ENCODE data around the gene HIVEP3.
"Not testable (repeated sequence)": the region's sequence is repeated elsewhere in the genome, so short reads cannot be mapped to it uniquely, and the experiment has no call there.

The HIVEP3 gene

GRCh38 chr1:41918450-41919043 is at the start of gene HIVEP3:
HIVEP3 (minus strand) TSS chr1:41918922.
- peak; percentile 75 for DNase-seq (ENCODE audit: low spot score)

DNA sequence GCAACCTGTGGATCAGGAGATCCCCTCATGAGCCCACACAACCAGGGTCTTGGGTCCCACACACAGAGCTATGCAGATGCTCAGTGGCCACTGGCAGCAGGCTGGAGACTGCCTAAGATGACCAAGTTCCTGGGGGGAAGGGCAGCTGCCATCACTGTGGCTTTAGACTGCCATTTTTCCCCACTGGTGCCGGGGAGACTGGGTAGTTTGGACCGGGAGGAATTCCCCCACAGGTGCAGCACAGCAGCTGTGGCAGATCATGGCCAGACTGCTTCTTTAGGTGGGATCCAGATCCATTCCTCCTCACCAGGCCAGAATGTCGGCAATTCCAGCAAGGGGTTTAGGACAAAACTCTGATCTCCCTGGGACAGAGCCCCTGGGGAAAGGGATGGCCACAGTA is 45.7 kb upstream of the HIVEP3 start:
- DNase-seq (ENCODE audit: low spot score), result no peak

- DNase-seq (ENCODE audit: low spot score), result no peak
Observed at GRCh38 chr1:41963636-41964035, 44.9 kb upstream of the HIVEP3 start.

- no peak for DNase-seq (ENCODE audit: low spot score)
Observed at GRCh38 chr1:41958015-41958673, 39.4 kb upstream of the HIVEP3 start.

- no peak for DNase-seq (ENCODE audit: low spot score)
Observed at GRCh38 chr1:41957568-41957967, 38.8 kb upstream of the HIVEP3 start.

DNA sequence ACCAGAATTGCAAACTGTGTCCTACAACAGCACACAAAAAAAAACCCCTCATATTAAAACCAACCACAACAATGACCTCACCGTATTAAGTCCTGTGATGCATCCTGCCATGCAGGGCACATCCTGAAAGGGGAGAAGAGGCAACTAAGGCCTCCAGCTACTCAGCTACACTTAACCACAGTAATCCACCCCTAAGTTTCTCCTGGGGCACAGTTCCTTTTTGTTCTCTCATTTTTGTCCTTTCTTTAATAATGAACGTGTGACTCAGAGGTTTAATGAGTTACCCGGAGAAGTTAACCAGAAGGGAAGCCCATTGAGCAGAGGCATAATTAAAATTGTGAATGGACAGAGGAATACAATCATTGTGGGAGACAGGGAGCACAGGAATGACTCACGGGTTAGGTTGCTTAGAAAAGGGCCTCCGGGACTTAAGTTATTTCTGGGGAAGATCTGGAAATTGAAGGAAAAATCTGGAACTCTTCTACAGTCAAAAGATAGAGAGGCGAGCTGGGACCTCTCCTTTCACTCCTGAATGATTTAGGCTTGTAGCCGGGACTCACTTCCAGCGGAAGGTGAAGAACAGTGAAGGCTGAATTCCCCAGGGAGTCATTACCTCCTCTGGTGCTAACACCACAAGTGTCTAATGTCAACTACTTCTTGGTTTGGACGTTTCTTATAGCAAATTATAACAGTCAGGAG is 36.9 kb upstream of the HIVEP3 start:
- DNase-seq (ENCODE audit: low spot score), result no peak

DNA sequence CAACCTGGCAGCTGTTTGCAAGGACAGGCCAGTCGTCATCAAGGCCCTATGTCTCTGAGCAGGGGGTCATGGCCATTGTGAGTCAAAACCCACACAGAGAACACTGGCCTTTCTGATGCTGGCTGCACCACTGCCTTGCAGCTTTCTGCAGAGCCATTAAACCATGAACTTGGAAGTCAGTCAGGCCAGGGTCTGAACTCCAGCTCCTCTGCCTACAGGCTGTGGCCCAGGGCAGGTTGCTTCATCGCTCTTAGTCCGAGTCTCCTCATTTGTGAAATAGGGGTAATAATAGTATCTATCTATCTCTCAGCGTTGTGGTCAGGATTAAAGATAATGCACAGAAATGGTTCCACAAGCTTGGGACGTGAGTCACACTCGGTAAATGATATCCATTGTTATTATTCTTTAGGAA is 35.8 kb upstream of the HIVEP3 start:
- DNase-seq (ENCODE audit: low spot score), result no peak

- DNase-seq (ENCODE audit: low spot score), result no peak
Observed at GRCh38 chr1:41953291-41953690, 34.6 kb upstream of the HIVEP3 start.

DNA sequence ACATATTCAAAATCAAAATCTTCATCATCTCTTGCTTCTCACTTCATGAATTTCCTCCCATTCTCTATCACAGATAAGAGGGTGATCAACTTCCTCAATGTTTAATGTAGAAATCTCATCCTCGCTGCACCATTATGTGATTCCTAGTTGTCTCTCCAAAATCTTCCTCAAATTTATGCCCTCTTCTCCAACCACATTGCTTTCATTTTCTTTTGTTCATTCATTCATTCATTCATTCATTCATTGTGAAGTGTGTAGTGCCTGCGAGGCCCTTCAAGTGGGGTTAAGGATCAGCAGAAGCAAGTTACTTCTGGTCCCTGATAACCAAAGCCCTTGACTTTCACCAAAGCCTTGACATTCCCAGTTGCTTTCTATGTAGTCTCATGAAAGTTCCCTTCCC is 33.5 kb upstream of the HIVEP3 start:
- no peak for DNase-seq (ENCODE audit: low spot score)

DNA sequence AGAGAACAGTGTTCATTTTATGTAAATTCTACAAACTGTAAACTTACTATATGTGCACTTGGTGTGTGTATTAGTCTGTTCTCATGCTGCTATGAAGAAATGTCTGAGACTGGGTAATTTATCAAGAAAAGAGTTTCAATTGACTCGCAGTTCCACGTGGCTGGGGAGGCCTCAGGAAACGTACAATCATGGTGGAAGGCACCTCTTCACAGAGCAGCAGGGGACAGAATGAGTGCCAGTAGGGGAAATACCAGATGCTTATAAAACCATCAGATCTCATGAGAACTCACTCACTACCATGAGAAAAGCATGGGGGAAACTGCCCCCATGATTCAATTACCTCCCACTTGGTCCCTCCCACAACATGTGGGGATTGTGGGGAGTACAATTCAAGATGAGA is 32.8 kb upstream of the HIVEP3 start:
- DNase-seq (ENCODE audit: low spot score), result not testable (repeated sequence)

- no peak for DNase-seq (ENCODE audit: low spot score)
Observed at GRCh38 chr1:41950820-41951219, 32.1 kb upstream of the HIVEP3 start.

DNA sequence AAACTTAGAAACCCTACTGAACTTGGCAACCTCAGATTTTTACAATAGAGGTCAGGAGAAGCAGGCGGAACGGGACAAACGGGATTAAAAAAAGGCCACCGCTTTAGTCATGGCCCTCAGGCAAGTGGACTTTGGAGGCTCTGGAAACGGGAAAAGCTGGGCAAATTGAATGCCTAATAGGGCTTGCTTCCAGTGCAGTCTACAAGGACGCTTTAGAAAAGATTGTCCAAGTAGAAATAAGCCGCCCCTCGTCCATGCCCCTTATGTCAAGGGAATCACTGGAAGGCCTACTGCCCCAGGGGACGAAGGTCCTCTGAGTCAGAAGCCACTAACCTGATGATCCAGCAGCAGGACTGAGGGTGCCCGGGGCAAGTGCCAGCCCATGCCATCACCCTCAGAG is 27.2 kb upstream of the HIVEP3 start:
- DNase-seq (ENCODE audit: low spot score), result not testable (repeated sequence)

- no peak for DNase-seq (ENCODE audit: low spot score)
Observed at GRCh38 chr1:41943717-41944116, 25.0 kb upstream of the HIVEP3 start.

- no peak for DNase-seq (ENCODE audit: low spot score)
Observed at GRCh38 chr1:41942278-41942677, 23.6 kb upstream of the HIVEP3 start.

DNA sequence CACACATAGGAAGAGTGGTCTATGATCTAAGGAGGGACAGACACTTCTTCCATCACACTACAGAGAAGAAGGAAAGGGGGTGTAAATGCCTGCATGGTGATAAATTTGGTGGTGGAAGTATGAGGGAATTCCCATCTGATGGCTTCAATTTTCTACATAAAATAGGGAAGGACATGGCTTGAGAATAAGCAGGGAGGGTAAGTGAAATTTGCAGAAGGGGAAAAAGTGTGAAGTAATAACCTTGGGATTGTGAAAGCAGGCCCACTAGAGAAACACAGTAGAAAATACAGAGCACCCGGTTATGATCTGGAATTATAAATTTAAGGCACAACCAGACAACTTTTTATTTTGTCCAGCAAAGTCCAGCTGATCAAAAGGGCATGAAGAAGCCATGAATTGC is 22.7 kb upstream of the HIVEP3 start:
- no peak for DNase-seq (ENCODE audit: low spot score)

DNA sequence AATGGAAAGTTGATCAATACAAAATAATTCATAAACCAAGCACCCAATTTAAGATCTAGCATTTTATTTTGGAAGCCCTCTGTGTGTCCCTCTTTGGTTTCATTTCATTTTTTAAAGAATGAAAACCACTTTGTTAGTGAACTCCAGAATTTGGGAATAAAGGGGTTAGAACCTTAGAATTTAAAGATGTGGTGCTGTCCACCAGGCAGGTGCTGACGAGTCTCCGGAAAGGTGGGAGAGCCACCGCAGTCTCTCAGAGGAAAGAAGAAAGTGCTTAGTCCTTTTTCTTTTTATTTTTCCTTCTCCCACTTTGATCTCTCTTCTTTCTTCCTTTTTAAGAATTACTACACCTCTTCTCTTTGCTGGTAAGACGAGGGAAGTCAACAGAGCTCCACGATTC is 20.5 kb upstream of the HIVEP3 start:
- no peak for DNase-seq (ENCODE audit: low spot score)

DNA sequence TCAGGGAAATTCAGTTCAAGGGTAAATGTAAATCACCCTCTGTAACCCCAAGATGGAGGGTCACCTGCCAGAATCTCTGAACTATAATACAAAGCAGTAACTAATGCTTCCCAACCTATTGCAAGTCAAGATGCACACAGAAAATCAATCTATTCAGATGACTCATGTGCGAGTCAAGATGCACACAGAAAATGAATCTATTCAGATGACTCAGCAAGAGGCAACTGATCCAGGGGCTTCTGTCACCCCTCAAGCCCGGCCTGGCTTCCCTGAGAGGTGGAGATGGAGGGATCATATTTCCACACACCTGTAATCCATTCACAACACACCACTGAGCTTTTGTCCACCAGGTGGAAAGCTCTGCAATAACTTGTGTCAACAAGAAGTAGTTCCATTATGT is 17.4 kb upstream of the HIVEP3 start:
- no peak for DNase-seq (ENCODE audit: low spot score)

DNA sequence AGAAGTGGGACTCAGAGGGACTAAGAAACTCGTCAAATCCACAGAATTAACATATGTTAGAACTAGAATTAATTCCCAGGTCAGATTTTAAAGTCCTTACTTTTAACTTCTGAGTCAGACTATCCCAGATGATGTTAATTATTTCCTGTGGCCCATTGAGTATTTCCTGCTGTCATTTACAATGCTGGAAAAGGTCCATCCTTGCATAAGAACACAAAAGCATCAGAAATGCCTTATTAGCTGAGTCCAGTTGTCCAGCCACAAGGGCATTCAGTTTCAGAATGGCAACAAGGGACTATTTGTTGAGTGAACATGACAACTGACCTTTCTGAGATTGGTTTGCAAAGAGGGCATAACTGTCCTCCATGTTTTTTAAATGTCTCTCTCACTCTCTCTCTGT is 16.5 kb upstream of the HIVEP3 start:
- no peak for DNase-seq (ENCODE audit: low spot score)

- DNase-seq (ENCODE audit: low spot score), result no peak
Observed at GRCh38 chr1:41933106-41933505, 14.4 kb upstream of the HIVEP3 start.

- no peak for DNase-seq (ENCODE audit: low spot score)
Observed at GRCh38 chr1:41931578-41931977, 12.9 kb upstream of the HIVEP3 start.

DNA sequence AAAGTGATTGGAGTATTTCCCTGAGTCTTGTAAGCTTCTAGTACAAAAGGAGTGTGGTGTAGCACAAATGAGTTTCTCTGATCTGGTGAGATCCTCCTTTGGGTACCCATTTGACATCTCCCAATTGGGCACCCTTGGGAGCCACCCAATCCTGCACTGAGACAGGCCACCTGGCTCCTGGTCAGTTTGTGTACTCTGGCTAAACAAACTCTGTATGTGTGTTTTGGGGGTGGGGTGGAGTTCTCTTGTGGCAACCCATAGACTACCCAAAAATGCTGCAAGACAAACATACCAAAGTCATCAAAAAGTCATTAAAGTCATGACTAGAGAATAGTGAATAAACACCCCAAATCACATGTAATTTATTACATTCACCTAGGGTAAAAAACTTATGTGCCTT is 8.4 kb upstream of the HIVEP3 start:
- no peak for DNase-seq (ENCODE audit: low spot score)

DNA sequence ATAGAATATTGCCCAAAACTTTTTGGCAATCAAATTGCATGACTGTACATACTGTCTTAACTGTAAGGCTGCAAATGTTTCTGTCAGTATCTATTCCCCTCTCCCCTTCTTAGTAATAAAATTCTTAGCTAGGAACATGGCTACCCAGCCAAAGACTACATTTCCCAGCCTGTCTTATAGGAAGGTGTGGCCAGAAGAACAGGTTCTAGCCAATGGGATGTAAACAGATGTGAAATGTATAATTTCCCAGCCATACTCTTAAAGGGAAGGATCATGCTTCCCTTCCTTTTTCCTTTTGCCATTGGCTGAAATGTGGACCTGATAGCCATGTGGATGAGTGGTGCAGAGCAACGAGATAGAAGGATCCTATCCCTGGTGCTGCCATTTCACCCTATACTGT is 7.0 kb upstream of the HIVEP3 start:
- no peak for DNase-seq (ENCODE audit: low spot score)

- DNase-seq (ENCODE audit: low spot score), result no peak
Observed at GRCh38 chr1:41924911-41925310, 6.2 kb upstream of the HIVEP3 start.

GRCh38 chr1:41921271-41921670 is 2.5 kb upstream of the HIVEP3 start:
- DNase-seq (ENCODE audit: low spot score), result not testable (repeated sequence)
